ENCODE measurements around the gene MED12L.

DNA sequence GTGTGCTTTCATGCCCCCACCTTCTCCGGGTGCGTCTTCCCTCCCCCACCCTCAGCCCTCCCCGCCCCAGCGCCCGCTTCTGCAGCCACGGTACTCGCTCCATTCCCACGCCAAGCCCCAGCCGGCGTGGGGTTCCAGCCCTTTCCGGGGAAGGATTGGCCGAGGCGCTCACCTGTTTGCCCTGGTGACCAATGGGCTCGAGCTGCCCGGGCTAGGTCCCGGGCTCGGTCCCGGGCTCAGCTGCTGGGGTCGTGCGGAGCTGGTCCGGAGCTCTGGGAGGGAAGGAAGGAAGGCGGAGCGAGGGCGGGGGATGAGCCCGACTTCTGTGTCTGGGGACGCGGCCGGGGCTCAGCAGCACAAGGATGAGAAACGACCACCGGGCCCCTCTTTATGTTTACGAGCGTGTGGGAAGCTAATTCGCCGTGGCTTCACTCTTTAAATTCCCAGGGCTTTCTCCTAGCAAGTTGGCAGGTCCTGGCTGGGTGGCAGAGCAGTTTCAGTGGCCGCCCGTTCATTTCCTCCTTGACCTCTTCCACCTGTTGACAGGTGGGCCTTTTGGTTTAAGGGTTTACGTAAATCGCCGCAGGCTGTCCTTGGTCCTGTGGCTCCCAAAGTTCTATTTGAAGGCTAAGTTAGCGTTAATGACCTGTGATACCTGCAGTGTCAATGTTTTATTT is 375.4 kb downstream of the MED12L start, which contains the start of gene IGSF10:
- TF ChIP-seq POLR2A (IDR thresholded peaks at IDR 0.05): no peak
- TF ChIP-seq, protein P1, sequence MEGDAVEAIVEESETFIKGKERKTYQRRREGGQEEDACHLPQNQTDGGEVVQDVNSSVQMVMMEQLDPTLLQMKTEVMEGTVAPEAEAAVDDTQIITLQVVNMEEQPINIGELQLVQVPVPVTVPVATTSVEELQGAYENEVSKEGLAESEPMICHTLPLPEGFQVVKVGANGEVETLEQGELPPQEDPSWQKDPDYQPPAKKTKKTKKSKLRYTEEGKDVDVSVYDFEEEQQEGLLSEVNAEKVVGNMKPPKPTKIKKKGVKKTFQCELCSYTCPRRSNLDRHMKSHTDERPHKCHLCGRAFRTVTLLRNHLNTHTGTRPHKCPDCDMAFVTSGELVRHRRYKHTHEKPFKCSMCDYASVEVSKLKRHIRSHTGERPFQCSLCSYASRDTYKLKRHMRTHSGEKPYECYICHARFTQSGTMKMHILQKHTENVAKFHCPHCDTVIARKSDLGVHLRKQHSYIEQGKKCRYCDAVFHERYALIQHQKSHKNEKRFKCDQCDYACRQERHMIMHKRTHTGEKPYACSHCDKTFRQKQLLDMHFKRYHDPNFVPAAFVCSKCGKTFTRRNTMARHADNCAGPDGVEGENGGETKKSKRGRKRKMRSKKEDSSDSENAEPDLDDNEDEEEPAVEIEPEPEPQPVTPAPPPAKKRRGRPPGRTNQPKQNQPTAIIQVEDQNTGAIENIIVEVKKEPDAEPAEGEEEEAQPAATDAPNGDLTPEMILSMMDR (IDR thresholded peaks at IDR 0.05): no peak
